ENCODE measurements around the gene SLC25A42. TPM values are rescaled to one million over a fixed set of nuclear protein-coding genes. Genes with fewer than 3 reads are reported as not detected.

Gene SLC25A42
- total and polyA plus RNA-seq, 2 of the 13 experiments (the other 11 are each of a cell fraction or from before 2014, with no cell fraction given): 12.8 to 18.3 TPM

- TF ChIP-seq ZNF460 (CRISPR knock-in tag; IDR thresholded peaks at IDR 0.05; ENCODE audit: borderline replicate concordance) (no peak), SUZ12 (IDR thresholded peaks at IDR 0.05; ENCODE audit: low read depth, low read length) (no peak), CREB3 (CRISPR knock-in tag; IDR thresholded peaks at IDR 0.05) (0 out of 2 replicates have a peak, but pooled peaks have one; percentile 58), FOXM1 (CRISPR knock-in tag; IDR thresholded peaks at IDR 0.05) (no peak), SCMH1 (CRISPR knock-in tag; IDR thresholded peaks at IDR 0.05; ENCODE audit: borderline replicate concordance) (no peak), ZNF672 (CRISPR knock-in tag; IDR thresholded peaks at IDR 0.05) (peak; percentile 61; the same call in 1 of the 2 replicates), FUBP1 (CRISPR knock-in tag; IDR thresholded peaks at IDR 0.05; ENCODE audit: borderline replicate concordance) (no peak; the same call in 1 of the 2 replicates), ZNF839 (CRISPR knock-in tag; IDR thresholded peaks at IDR 0.05; ENCODE audit: borderline replicate concordance) (peak; percentile 56; the same call in 1 of the 2 replicates), ZNF160 (CRISPR knock-in tag; IDR thresholded peaks at IDR 0.05) (peak; percentile 53; the same call in 1 of the 2 replicates), NFE2L2 (IDR thresholded peaks at IDR 0.05; ENCODE audit: low read length) (no peak), NCOA1 (CRISPR knock-in tag; IDR thresholded peaks at IDR 0.05) (no peak), ZNF407 (CRISPR knock-in tag; IDR thresholded peaks at IDR 0.05; ENCODE audit: not compliant biosample characterization) (peak; percentile 66), SNAPC2 (CRISPR knock-in tag; IDR thresholded peaks at IDR 0.05) (peak; percentile 92), ZNF10 (CRISPR knock-in tag; IDR thresholded peaks at IDR 0.05; ENCODE audit: borderline replicate concordance, low read depth) (no peak), HOXA5 (CRISPR knock-in tag; IDR thresholded peaks at IDR 0.05) (peak; percentile 90), MAF1 (CRISPR knock-in tag; IDR thresholded peaks at IDR 0.05; ENCODE audit: borderline replicate concordance) (peak; percentile 34; the same call in 1 of the 2 replicates), KAT7 (CRISPR knock-in tag; IDR thresholded peaks at IDR 0.05; ENCODE audit: borderline replicate concordance) (peak; percentile 61; the same call in 1 of the 2 replicates), SRSF9 (IDR thresholded peaks at IDR 0.05; ENCODE audit: borderline replicate concordance, insufficient read depth, low read depth, low read length, poor library complexity, severe bottlenecking) (no peak)
These were observed 30.2 kb upstream of the SLC25A42 start, which contains the start of the genes ARMC6 and SUGP2 (continued) for GRCh38 chr19:19033426-19034203.

All from HepG2 (cell line).